ENCODE data around the gene SLC43A1. TPM values are rescaled to one million over a fixed set of nuclear protein-coding genes. Genes with fewer than 3 reads are reported as not detected.

Gene SLC43A1
- total RNA-seq, 1 donor from 2014 or later: 10.4 TPM

DNA sequence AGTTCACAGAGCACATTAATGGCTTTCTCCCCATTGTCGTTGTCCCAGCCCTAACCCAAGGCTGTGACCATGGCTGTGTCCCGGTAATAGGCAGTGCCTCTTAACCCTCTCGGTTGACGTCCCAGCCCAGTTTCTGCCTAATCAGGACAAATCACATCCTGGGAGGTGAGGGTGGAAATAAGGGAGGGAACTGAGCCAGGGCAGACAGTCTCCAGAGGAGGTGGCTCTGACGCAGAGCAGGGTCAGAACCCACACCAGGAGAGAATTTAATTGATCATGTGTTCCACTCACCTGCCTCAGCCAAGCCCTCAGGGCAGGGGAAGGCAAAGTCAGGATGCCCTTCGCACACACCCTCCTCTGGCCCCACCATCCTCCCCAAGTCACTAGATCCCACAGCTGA is 17.0 kb downstream of the SLC43A1 start:
- DNase-seq (ENCODE audit: low spot score): no peak

DNA sequence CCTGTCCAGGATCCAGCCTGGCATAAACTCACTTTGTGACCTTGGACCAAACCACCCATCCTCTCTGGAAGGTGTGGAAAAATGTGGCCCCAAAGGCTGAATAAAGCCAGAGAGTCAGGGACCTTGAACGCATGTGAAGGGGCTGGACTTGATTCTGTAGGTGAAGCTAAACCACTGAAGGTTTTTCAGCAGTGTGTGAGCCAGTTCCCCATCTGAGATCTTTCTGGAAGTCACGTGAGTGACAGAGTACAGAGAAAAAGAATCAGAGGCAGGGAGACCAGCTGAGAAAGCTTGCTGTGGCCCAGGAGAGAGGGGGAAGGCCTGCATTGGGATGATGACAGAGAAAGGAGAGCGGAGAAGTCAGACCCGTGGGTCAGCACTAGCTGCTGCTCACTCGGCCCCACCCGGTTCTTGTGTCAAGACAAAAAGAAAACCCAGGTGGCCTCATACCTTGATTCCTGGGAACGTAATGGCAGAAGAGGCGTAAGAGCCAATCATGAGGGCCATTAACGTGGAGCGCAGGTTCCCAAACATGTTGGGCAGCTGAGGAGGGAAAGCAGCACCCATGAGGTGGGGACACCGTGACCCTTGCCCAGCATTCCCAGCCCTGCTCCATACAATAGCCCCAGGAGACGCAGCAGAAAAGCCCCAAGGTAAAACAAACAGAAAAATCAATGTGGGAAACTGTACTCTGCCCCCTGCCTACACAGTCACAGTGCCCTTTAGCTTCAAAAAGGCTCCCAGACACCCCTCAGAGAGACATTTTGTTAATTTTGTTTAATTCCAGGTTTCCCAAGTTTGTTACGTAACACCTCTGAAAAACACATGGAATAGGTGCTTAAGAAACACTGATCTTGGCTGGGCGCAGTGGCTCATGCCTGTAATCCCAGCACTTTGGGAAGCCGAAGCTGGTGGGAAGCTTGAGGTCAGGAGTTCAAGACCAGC is 17.9 kb downstream of the SLC43A1 start:
- no peak for DNase-seq (ENCODE audit: low spot score)

DNA sequence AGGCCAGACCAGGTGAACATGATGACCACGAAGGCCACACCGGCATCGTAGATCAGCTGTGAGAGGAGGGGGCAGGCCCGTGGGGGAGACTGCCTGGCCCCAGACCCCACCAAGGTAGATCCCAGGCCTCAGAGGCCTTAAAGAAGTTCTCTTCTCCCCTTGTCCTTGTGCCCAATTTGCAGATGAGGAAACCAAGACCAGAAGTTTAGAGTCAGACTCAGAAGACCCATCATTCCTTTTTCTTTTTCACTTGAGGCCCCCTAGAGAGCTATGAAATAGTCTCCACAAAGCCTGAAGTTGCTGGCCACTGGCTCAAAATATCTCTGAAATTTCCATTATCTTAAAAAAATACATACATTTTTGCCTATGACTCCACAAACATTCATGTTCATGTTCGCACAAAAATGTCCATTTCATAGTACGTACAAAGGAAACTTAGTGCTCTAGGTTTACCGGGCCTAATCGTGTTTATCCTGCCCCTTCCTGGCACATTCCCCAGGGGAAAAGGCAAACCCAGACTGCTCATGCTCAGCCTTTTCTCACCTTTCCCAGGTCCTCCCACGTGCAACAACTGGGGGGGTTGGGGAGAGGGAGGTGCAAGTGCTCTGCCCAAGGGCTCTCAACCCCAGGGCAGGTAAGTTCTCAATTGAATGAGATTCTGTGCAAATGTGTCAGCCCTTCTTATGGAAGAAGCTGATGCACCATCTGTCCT is 19.2 kb downstream of the SLC43A1 start:
- DNase-seq (ENCODE audit: low spot score): no peak

DNA sequence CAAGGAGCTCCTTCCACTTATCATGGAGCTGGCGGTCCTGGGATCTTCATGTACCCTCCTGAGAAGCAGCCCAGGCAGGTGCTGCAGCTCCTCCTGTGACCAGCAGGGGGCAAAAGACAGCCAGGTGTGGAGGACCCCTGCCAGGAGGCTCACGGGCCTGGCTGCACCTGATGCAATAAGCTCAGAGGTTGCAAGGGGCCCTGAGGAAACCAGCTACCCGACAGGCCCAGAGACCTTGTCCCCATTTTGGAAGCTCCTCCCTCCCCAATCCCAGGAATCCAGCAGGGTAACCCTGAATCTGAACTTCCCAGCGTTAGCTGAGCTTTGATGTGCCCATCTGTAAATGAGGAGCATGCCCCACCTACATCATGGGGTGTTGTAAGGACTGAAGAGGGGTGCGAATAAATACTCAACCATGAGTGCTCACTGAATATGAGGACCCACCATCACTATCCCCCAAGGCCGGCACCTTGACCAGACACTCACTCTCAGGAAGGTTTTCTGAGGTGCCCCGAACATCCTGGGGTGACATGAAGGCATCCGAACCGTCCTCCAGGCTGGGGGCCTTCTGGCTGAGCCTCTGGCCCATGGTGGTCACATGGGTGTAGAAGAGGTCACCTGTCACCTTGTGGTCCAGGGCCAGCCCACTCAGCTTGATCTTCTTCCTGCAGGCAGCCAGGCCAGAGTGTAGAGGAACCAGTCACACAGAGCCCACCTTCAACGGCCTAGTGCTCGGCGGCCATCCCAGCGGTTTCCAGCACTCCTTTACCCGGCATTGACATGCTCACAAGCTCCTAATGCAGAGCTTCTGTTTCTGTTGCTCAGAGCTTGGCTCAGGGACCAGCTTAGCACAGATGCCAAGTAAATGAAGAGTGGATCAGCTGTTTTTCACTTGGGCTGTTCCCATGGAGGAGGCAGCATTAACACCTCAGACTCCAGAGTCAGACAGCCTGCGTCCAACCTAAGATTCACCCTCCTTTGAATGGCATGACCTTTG is 21.7 kb downstream of the SLC43A1 start:
- DNase-seq (ENCODE audit: low spot score): no peak

DNA sequence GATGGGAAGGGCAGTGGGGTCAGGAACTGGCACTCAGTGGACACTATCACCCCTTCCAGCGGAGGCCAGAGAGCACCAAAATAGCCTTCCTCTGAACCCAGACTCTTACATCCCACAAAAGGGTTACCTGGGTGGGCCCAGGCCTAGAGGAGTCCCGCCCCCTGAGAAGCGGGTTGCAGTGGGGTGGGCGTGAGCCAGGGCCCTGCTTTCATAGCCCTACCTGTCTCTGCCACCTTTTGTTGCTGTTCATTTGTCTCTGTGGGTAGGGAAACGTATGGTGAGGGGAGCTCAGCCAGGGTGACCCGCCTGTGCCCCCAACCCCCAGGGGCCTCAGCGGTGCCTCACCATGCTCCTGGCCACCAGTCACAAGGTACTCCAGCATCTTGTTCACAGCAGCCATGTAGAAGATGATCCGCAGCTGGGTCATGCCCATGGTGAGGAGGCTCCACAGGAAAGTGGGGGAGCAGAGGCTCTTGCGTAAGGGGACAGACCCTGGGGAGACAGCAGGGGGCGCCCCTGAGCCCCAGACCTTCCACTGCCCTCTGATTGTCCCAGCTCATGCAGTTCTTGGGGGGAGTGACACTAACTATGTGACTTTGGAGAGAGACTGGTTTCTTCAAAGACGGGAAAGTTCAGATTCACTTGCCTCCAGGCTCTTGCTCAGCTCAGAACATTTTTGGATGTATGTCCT is 24.0 kb downstream of the SLC43A1 start:
- no peak for DNase-seq (ENCODE audit: low spot score)

DNA sequence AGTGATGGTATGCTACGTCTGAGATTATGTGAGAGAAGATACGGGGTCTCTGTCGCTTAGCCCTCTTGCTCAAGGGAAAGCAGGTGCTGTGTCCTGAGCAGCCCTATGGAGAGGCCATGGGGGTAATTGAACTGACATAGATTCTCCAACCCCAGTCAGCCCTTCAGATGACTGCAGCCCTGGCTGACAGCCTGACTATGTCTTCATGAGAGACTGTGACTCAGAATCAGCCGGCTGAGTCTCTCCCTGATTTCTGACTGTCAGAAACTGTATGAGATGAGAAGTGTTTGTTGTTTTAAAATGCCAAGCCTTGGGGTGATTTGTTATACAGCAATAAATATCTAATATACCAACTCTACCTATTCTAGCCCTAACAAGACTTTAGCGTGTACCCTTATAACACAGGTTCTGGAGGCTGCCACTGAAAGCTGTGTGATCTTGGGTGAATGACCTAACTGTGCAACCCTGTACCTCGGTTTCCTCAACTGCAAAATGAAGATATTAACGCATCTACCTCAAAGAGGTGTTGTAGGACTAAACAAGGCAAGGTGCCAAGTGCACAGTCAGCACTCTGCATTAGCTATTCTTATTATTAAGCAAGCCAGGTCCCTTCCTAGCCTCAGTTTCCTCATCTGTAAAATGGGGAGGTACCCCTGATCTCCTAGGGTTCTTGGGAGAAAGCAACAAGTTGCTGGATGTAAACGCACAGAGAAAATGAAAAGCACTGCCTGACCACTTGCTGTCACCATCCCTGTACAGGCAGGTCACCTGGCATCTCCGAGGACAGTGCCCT is 24.9 kb downstream of the SLC43A1 start:
- DNase-seq (ENCODE audit: low spot score): no peak

DNA sequence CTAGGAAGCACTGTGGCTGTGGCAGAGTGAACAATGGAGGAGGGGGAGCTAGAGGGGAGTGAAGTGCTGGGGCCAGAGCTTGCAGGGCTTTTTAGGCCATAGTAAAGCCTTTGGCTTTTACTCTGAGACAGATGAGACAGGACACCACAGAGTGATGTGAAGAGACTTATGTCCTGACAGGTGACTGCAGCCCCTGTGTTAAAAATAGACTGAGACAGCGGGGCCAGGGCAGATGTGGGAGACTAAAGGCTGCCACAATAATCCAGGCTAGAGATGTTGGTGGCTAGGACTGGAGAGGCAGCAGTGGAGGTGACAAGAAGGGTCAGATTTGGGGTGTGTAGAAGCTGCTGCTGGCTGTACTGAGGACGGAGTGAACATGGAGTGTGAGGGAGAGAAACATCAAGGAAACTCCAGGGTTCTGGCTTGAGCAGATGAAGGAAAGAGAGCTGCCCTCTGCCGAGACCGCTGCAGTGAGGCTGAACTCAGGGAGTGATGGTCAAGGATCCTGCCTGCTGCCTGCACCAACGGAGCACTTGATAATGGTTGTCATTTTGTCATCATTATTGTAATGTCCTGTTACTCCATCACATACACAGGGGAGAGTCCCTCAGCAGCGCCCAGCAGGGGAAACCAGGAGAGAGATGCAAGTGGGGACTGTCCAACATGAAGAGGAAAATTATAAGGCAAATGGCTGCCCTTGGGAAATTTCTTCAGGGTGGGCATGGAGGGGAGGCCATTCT is 27.4 kb downstream of the SLC43A1 start:
- no peak for DNase-seq (ENCODE audit: low spot score)

DNA sequence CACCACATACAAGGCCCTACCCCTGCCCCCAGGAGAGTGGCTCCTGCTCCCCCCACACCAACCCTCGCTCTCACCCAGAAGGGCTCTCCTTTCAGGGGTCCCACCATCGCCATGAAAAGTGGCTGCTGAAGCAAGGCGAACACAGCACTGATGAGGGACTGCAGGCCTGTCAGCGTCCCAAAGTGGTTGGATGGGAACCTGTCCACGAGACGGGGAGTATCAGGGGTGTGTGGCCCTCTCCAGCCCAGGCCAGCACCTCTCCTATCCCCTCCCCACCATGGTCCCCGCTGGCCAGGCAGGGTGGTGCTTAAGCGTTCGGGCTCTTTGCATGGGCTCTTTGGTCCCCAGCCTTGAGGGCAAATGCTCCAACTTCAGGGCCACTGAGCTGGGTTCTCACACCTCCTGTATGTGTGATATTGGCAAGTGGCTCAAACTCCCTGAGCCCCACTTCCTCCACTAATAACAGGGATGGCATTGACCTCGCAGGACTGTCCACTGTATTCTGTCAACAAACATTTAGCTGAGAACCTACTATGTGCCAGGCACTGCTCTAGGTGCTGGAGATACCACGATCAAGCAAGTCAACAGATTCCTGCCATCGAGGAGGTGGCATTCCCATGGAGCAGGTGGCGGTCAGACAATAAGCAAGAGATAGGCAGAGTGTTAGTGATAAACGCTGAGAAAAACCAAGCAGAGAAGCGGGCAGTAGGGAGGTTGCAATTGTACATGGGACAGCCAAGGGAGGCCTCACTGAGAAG is 28.3 kb downstream of the SLC43A1 start:
- DNase-seq (ENCODE audit: low spot score): no peak

DNA sequence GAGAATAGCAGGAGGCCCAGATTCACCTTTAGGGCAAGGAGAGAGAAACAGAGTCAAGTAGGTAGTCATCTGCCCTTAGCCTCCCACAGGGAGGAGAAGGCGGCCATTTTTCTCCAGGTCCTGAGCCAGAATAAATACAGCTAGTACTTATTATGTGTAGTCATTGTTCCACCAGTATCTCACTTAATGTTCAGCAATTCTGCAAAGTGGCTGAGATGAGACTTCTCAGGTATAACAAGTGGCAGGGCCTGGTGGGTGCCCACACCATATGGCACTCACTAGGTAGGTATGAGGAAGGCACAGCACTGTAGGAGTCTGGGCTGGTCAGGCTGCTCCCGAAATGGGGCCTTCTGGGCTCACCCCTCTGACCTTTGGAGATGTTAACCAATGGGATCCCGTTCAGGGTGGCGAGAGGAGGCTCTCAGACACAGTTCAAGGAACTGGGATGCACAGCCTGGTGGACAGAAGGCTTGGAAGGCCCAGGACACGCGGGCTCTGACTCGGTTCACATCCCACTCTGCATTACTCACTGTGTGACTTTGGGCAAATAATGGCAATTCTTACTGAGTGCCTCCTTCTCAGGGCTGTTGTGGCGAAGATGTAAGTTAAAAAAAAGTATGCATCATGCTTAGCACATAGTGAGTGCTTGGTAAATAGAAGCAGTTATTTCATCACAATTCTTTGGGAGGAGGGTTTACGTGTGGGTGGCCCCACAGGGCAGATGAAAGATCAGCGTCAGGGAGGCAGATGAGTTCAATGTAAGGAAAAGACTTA is 30.1 kb downstream of the SLC43A1 start:
- no peak for DNase-seq (ENCODE audit: low spot score)

DNA sequence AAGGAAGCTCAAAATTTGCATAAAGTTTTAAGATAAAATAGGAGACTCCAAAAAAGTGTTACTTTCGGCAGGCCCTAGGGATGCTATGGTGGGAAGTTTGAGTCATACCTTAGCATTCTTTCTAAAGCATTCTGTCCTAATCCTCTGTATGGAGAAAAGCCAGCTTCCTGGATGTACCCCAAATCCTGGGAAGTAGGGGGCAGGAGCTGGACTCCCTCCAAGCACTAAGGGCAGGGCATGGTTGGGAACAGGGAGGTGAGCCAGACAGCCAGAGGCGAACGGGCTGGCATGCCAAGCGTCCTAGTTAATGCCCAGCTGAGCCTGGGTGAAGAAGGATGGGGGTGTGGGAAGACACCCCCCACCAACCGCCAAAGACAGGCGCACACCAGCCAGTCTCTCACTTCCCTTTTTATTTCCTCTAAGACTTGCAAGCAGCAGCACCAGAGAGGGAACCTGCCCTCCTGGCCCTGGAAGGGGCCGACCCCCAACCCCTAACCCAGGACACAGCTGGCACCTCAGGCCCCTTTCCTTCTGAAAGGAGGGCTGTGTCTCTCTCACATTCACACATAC is 31.3 kb downstream of the SLC43A1 start:
- no peak for DNase-seq (ENCODE audit: low spot score)

DNA sequence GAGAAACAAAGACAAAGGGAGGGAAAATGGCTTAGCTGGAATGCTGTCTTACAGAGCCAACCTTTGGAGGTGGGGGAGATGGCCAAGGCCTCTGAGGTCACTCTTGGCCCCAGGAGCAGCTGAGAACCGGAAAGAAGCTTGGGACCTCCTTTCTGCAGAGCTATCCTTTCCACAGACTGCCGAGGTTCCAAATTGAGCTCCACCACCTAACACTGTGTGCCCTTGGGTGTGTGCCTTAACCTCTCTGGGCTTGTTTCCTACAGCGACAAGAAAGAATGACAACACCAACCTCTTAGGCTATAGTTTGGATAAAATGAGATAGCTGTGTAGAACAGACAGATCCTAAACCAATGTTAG is 32.0 kb downstream of the SLC43A1 start:
- DNase-seq (ENCODE audit: low spot score): no peak

DNA sequence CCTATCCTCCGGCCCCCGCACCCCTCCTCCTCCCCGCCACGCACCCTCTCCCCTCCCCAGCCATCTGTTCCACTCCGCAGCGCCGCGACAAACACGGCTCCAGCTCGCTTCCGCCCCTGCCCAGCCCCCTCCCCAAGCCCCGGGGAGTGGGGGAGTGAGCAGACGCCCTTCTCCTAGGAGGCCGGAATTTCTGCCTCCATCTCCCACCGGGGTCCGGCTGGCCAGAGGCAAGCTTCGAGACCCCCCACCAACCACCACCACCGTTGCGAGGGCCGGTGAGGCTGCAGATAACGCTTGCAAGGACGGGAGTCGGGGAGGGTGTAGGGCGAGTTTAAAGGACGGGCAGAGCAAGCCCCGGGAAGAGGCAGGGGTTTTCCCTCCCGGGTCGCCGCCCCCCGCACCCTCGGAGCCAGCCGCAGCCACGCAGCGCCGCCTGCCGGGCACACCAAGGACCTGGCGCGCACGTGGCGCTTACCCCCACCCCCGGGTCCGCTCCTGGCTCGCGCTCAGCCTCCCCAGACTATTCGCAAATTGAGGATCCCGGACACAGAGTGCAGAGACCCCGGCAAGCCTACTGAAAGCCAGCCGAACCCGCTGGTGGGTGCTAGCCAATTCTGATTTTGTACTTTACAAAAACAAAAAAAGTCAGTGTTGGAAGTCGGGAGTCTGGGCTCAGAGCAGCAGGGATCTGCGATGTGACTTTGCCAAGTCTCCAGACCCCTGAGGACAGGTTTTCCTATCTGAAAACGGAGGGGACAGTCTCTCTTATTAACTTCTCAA is 32.5 kb downstream of the SLC43A1 start:
- DNase-seq (ENCODE audit: low spot score): no peak

DNA sequence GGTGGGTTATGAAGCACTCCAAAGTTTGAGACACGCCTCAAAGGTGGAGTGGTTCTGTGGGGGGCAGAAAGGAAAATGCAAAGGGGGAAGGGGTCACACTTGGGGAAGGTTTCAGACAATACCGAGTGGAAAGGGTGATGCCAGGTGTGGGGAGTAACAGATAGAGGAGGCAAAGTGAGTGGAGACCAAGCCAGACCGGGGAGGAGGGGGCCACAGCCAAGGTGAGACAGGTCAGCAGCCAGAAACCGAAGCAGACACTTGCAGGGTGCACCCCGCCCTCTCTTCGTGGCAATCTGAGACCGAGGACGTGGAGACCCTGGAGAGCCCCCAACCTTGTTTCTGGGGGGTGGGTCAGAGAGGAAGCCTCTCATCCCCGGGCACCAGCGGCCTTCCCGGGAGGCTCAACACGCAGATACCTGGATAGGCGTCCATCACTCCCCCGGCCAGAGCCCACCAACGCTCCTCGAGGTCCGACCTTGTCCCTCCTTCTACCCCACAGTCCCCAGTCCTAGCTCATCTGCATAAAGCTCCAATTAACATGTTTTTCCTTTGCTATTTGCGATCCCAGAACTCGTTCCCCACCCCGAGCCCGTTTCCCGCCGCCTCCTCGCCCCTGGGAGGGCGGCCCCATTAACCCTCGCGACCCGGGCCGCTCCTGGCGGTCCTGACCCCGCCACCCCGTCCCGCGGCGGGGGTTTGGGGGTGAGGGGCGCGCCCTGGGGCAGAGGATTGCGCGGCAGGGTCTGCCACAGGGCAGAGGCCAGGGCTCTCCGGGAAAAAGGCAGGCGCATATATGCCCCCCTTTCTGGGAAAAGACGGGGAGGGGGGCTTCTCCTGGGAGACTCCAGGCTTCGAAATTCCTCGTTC is 33.4 kb downstream of the SLC43A1 start:
- no peak for DNase-seq (ENCODE audit: low spot score)

DNA sequence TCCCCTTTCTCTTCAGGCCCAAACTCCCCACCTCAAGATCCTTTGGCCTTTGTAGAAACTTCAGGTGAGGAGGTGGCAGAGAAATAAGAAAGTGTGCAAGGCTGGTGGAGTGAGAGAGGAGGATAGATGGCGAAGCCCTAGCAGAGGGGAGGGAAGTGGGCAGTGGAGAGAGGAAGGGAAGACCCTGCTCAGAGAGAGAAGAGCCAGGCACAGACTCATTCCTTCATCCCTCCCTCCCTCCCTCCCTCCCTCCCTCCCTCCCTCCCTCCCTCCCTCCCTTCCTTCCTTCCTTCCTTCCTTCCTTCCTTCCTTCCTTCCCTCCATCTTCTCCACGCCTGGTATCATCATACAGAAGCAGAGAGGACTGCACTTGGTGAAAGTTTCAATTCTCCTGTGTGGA is 34.2 kb downstream of the SLC43A1 start:
- DNase-seq (ENCODE audit: low spot score): no peak

DNA sequence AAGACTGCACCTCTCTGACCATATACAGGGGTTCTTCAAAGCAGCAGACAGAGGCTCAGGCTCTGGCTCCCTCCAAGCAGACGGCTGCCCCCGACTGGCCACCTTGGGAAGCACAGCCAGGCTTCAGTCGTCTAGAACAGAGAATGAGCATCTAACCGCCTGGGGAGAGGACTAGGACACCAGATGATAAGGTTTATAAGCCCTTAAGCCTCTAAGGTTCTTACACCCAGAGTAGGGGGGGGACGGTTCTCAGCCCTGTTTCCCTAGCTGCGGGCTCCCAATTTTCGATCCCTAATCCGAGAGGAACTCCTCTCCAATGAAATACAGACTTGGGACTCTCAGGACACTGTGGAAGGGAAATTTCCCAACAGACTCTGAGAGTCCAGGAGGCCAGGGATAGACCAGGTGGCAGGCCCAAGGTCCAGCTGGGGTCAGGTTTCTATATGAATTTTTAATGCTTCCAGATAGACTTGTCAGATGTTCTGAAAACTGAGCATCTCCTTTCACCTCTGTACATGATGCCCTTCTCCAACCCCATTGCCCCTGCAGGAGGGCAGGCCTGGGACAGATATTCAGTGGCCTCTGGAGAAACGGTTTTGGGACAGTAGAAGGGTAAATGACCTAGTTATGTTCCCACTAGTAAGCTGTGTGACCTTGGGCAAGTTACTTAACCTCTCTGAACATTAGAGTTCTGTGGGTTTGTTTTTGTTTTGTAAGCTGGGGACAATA is 34.9 kb downstream of the SLC43A1 start:
- peak; percentile 68 for DNase-seq (ENCODE audit: low spot score)

All from ureter (tissue), 1 donor.